A549 (cell line): Measurements from ENCODE around the gene TUT1. TPM values are rescaled to one million over a fixed set of nuclear protein-coding genes. Genes with fewer than 3 reads are reported as not detected.
"Not testable (repeated sequence)": the region's sequence is repeated elsewhere in the genome, so short reads cannot be mapped to it uniquely, and the experiment has no call there.

Source experiments
- ATAC-seq, 2 experiments: fragments of 200-7000 bp in 1 of 2; fragments of >200 bp in 1 of 2; cut with Nextera tagmentation in 1 of 2; cut with Tn5 transposase in 1 of 2; 3 replicates each; pipeline versions ENCODE4 v1.8.0 to v1.9.1; 2018 to 2020; ENCODE audit warnings: mild to moderate bottlenecking in 1 of 2, moderate library complexity in 1 of 2
- CTCF ChIA-PET: fragments of 300-600 bp; sonication (Branson Sonifier 250); formaldehyde crosslinking; extraction: SDS; loops from one replicate; lab custom pipeline; 2021; ENCODE audit warnings: antibody characterized with exemption, inconsistent platforms; lab: Yijun Ruan, JAX
- POLR2A ChIA-PET: fragments of 350-600 bp; formaldehyde crosslinking; extraction: SDS; loops from one replicate; lab custom pipeline; 2021; ENCODE audit warnings: antibody characterized with exemption, inconsistent platforms; lab: Yijun Ruan, JAX
- DNase-seq, 2 experiments: peaks; one replicate each; pipeline versions ENCODE4 v3.0.0 to v3.0.0-alpha.2; 2011 to 2016; ENCODE audit warnings: low read depth in 1 of 2, low spot score in 1 of 2
- FAIRE-seq: peaks from 2 replicates; lab custom pipeline; 2011; peaks lifted over from hg19 to GRCh38; lab: Jason Lieb, UNC
- H3K27ac ChIP-seq, 2 experiments: fragments of >200 bp; sonication (Bioruptor Twin); formaldehyde crosslinking; 3 replicates each; pipeline ENCODE4 v1.5.1; 2016 to 2017
- H3K4me1 ChIP-seq: fragments of >200 bp; sonication (Bioruptor Twin); formaldehyde crosslinking; 3 replicates; pipeline ENCODE4 v1.6.1; 2016
- H3K4me2 ChIP-seq: fragments of >200 bp; sonication (Bioruptor Twin); formaldehyde crosslinking; 3 replicates; pipeline ENCODE4 v1.6.1; 2016
- H3K4me3 ChIP-seq: fragments of >200 bp; sonication (Bioruptor Twin); formaldehyde crosslinking; 3 replicates; pipeline ENCODE4 v1.5.1; 2016
- H3K9me3 ChIP-seq: fragments of >200 bp; sonication (Bioruptor Twin); formaldehyde crosslinking; 3 replicates; pipeline ENCODE4 v1.6.1; 2016
- ATOH8 ChIP-seq: fragments of 250-450 bp; sonication (Bioruptor Pico); IDR thresholded peaks from 2 replicates; pipeline ENCODE4 v1.5.0; 2020; ENCODE audit warnings: low read depth, mild to moderate bottlenecking, moderate library complexity
- CBX2 ChIP-seq: fragments of 200-600 bp; sonication (generic); IDR thresholded peaks from 2 replicates; pipeline ENCODE4 v1.6.1; 2016; ENCODE audit warnings: low read depth, mild to moderate bottlenecking, borderline replicate concordance
- CBX8 ChIP-seq: fragments of 200-600 bp; sonication (generic); IDR thresholded peaks from 2 replicates; pipeline ENCODE4 v1.6.1; 2016
- CHD2 ChIP-seq: fragments of 150-350 bp; IDR thresholded peaks from 2 replicates; pipeline ENCODE4 v1.6.1; 2014; ENCODE audit warnings: low read length; ENCODE audit not compliant: partially characterized antibody
- CTCF ChIP-seq: fragments of >200 bp; sonication (Bioruptor Twin); formaldehyde crosslinking; IDR thresholded peaks from 3 replicates; pipeline ENCODE4 v1.5.1; 2016
- PHF8 ChIP-seq: fragments of 200-600 bp; sonication (generic); IDR thresholded peaks from 2 replicates; pipeline ENCODE4 v1.6.1; 2016; ENCODE audit warnings: low read depth, mild to moderate bottlenecking, antibody characterized with exemption, moderate library complexity, borderline replicate concordance
- RCOR1 ChIP-seq: fragments of 150-350 bp; IDR thresholded peaks from 2 replicates; pipeline ENCODE4 v1.6.1; 2014; ENCODE audit warnings: antibody characterized with exemption, low read length, low read depth
- RNF2 ChIP-seq: fragments of 200-600 bp; sonication (generic); IDR thresholded peaks from 2 replicates; pipeline ENCODE4 v1.6.1; 2016; ENCODE audit warnings: low read depth, mild to moderate bottlenecking, antibody characterized with exemption, moderate library complexity, borderline replicate concordance
- TP53 ChIP-seq: fragments of 250-450 bp; sonication (Bioruptor Pico); IDR thresholded peaks from 2 replicates; pipeline ENCODE4 v1.5.0; 2021; ENCODE audit warnings: mild to moderate bottlenecking, moderate library complexity
- ZC3H11A ChIP-seq: fragments of 450-650 bp; IDR thresholded peaks from 2 replicates; pipeline ENCODE4 v1.6.1; 2014; ENCODE audit warnings: antibody characterized with exemption, mild to moderate bottlenecking
- WGBS: methylation state at CpG from one replicate; pipeline ENCODE4 v1.1.6; 2017; ENCODE audit errors: missing lambda C conversion rate; 5-methylcytosine and 5-hydroxymethylcytosine counted together
- polyA plus RNA-seq, 4 experiments: library from polyadenylated mRNA; depleted of rRNA in 3 of 4; stranded (reverse); fragments of >200 nt; fragmentation: RNase III in 1 of 4; extraction: RNeasy Plus Mini Kit Qiagen cat#74134 plus additional on column Dnase treatment in 1 of 4; gene quantifications; 2 replicates in 3 of 4; 3 replicates in 1 of 4; pipeline ENCODE4 v1.2.3, GENCODE V29; 2011 to 2017
- TF ChIP-seq, protein P1 (sequence below): fragments of >200 bp; sonication (Bioruptor Twin); formaldehyde crosslinking; IDR thresholded peaks from 3 replicates; pipeline ENCODE4 v1.6.1; 2016
- TF ChIP-seq, protein P2 (sequence below): IDR thresholded peaks from 2 replicates; pipeline ENCODE4 v1.6.1; 2012

TUT1 gene
- polyA plus RNA-seq, 2 of the 4 experiments (the other 2 are of a cell fraction) = 11.1 to 15.5 TPM

GRCh38 chr11:62592146-62592815, 958 bp upstream of the TUT1 start:
- peaks cover 48% of the 10 kb centered on the region for H3K4me1 ChIP-seq
- POLR2A ChIA-PET = interaction anchor here (0.7 to 3.8 kb wide), 42 partner anchors 8 to 625 kb away, joined by 3 to 93 read pairs (median 6); partner anchors contain the start of genes AHNAK, B3GAT3, C11orf98 and CSKMT
- TF ChIP-seq PHF8 (no peak), ZC3H11A (no peak), RNF2 (no peak), TP53 (CRISPR knock-in tag) (no peak), CBX8 (no peak), ATOH8 (CRISPR knock-in tag) (no peak), RCOR1 (no peak), CHD2 (no peak)
- TF ChIP-seq, protein P1, sequence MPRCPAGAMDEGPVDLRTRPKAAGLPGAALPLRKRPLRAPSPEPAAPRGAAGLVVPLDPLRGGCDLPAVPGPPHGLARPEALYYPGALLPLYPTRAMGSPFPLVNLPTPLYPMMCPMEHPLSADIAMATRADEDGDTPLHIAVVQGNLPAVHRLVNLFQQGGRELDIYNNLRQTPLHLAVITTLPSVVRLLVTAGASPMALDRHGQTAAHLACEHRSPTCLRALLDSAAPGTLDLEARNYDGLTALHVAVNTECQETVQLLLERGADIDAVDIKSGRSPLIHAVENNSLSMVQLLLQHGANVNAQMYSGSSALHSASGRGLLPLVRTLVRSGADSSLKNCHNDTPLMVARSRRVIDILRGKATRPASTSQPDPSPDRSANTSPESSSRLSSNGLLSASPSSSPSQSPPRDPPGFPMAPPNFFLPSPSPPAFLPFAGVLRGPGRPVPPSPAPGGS = no peak
- TF ChIP-seq, protein P2, sequence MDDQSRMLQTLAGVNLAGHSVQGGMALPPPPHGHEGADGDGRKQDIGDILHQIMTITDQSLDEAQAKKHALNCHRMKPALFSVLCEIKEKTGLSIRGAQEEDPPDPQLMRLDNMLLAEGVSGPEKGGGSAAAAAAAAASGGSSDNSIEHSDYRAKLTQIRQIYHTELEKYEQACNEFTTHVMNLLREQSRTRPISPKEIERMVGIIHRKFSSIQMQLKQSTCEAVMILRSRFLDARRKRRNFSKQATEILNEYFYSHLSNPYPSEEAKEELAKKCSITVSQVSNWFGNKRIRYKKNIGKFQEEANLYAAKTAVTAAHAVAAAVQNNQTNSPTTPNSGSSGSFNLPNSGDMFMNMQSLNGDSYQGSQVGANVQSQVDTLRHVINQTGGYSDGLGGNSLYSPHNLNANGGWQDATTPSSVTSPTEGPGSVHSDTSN = no peak
- TF ChIP-seq, all 56 proteins: peak for 0
- peak overlapping the region; percentile 80 to 90 for H3K27ac ChIP-seq
- FAIRE-seq (no peak), DNase-seq (no peak), ATAC-seq (peak; percentile 5 to 10; a peak in 4 of 6 replicates)
- H3K4me2 ChIP-seq = peak overlapping the region; percentile 90
- H3K4me3 ChIP-seq = peak overlapping the region; percentile 79
- H3K9me3 ChIP-seq = no peaks in the 10 kb centered on the region
- CTCF ChIA-PET = interaction anchor here (0.6 to 4.9 kb wide), 24 partner anchors 9 to 270 kb away, joined by 3 to 32 read pairs (median 5); partner anchors contain the start of genes B3GAT3, EML3, MTA2 and ROM1
- 49% methylated on average over 14 of the region's 17 CpGs for WGBS

DNA sequence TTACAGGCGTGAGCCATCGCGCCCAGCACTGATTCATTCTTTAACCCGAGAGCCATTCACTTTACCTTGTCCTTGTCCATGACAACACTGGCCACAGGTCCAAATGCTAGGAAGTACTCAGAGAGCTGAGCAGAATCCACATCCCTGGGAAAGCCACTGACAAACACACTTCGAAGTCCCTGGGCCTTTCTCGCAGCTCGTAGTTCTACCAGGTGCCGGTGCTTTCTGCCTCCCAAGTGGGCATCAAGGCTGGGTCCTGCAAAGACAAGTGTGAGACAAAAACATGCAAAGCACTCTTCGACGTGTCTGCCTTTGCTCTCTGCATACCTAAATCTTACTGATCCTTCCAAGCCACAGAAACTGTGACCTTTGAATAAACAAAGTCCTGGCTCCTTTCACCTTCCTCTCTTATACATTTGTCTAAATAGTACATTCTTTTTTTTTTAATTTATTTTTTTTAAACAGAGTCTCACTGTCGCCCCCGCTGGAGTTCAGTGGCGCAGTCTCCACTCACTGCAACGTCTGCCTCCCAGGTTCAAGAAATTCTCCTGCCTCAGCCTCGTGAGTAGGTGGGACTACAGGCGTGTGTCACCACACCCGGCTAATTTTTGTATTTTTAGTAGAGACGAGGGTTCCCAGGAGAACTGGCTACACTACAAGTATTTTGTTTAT, 2.2 kb downstream of the TUT1 start:
- FAIRE-seq (no peak), ATAC-seq (no peak), DNase-seq (no peak)
- 65% methylated on average over 18 of the region's 18 CpGs for WGBS
- ChIA-PET POLR2A (interaction anchor here (1.0 to 1.9 kb wide), 2 partner anchors 15 to 76 kb away, joined by 3 to 10 read pairs; partner anchors contain the start of genes C11orf98, CSKMT and EEF1G), CTCF (interaction anchor here (0.5 to 2.3 kb wide), 6 partner anchors 11 to 774 kb away, joined by 3 to 10 read pairs (median 4); no protein-coding TSS in a partner anchor)
- Histone ChIP-seq H3K4me1 (peaks cover 49% of the 10 kb centered on the region), H3K27ac (peak overlapping the region in 1 of 2 experiments; percentile 2; a peak in 1 of 6 replicates), H3K4me3 (no peak overlapping the region), H3K9me3 (no peaks in the 10 kb centered on the region), H3K4me2 (no peak overlapping the region)
- TF ChIP-seq CTCF = peak; percentile 25; the same call in 2 of the 3 replicates
- no peak for TF ChIP-seq CBX2

DNA sequence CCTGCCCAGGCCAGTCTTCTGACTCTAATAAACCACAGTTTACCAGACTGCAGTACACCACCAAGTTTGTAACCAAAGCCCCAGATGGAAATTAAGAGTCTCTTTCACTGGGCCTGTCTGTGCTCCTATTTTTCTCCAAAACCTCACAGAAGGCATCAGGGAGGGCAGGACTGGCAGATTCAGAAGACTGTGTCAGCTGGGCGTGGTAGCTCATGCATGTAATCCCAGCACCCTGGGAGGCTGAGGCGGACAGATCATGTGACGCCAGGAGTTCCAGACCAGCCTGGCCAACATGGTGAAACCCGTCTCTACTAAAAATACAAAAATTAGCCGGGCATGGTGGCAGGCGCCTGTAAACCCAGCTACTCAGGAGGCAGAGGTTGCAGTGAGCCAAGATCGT, 6.0 kb downstream of the TUT1 start:
- not testable (repeated sequence) for H3K9me3 ChIP-seq, DNase-seq, ATAC-seq, H3K4me3 ChIP-seq, FAIRE-seq, H3K27ac ChIP-seq, H3K4me2 ChIP-seq
- ChIA-PET POLR2A (interaction anchor here (1.5 kb wide), 1 partner anchor 11 kb away, joined by 9 read pairs; the partner anchor contains the start of gene EEF1G), CTCF (interaction anchor here (1.1 to 1.7 kb wide), 7 partner anchors 9 to 190 kb away, joined by 3 to 7 read pairs (median 4); no protein-coding TSS in a partner anchor)
- H3K4me1 ChIP-seq = peaks cover 32% of the 10 kb centered on the region
- 96% methylated on average over 7 of the region's 7 CpGs for WGBS

DNA sequence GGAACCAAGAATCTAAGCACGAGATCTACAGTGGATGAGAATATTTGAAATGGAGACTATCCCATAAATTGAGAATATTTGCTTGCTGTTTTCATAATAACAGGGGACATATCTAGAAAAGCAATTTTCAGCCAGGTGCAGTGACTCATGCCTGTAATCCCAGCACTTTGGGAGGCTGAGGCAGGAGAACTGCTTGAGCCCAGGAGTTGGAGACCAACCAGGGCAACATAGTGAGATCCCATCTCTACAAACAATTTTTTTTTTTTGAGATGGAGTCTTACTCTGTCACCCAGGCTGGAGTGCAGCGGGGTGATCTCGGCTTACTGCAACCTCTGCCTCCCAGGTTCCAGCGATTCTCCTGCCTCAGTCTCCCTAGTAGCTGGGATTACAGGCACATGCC, 9.6 kb downstream of the TUT1 start:
- DNase-seq, H3K27ac ChIP-seq, FAIRE-seq, POLR2A ChIA-PET, H3K4me3 ChIP-seq, H3K9me3 ChIP-seq, H3K4me2 ChIP-seq, ATAC-seq, H3K4me1 ChIP-seq: not testable (repeated sequence)
- WGBS = 88% methylated on average over 4 of the region's 4 CpGs
- CTCF ChIA-PET = interaction anchor here (0.5 to 2.2 kb wide), 3 partner anchors 12 to 90 kb away, joined by 3 to 5 read pairs (median 4); partner anchors contain the start of gene LBHD1
